GM10266 (cell line): ENCODE measurements around the gene KIFC3.
"Not testable (repeated sequence)": the region's sequence is repeated elsewhere in the genome, so short reads cannot be mapped to it uniquely, and the experiment has no call there.

Source experiments
- DNase-seq: peaks from one replicate; pipeline ENCODE4 v3.0.0; 2012; ENCODE audit errors: extremely low spot score
- CTCF ChIP-seq: IDR thresholded peaks from 2 replicates; pipeline ENCODE4 v1.5.1; 2012; ENCODE audit warnings: mild to moderate bottlenecking, low read depth; ENCODE audit not compliant: control insufficient read depth, insufficient read depth; ENCODE audit errors: missing control alignments

Gene KIFC3

GRCh38 chr16:57842601-57843000, 40.3 kb upstream of the KIFC3 start:
- TF ChIP-seq CTCF = no peak
- no peak for DNase-seq

GRCh38 chr16:57840833-57841232, 38.5 kb upstream of the KIFC3 start:
- no peak for TF ChIP-seq CTCF
- DNase-seq = no peak

- no peak for DNase-seq
- TF ChIP-seq CTCF = no peak
Observed at GRCh38 chr16:57838161-57838560, 35.9 kb upstream of the KIFC3 start.

- no peak for DNase-seq
- no peak for TF ChIP-seq CTCF
Observed at GRCh38 chr16:57837305-57838125, 35.2 kb upstream of the KIFC3 start.

GRCh38 chr16:57835439-57835838, 33.1 kb upstream of the KIFC3 start:
- DNase-seq = not testable (repeated sequence)

GRCh38 chr16:57834936-57835335, 32.6 kb upstream of the KIFC3 start:
- TF ChIP-seq CTCF = no peak
- DNase-seq = no peak

- no peak for DNase-seq
- TF ChIP-seq CTCF = no peak
Observed at GRCh38 chr16:57830890-57831484, 28.7 kb upstream of the KIFC3 start.
